PFSK-1 (cell line): Measurements from ENCODE around the gene STARD5.

ENCODE experiments used
- FOXP2 ChIP-seq: optimal IDR thresholded peaks from 2 replicates; pipeline ENCODE3; 2011; ENCODE audit warnings: borderline replicate concordance, control low read depth, inconsistent platforms; ENCODE audit not compliant: insufficient read depth; ENCODE audit errors: extremely low read length, extremely low read depth
- POLR2AphosphoS5 ChIP-seq: IDR thresholded peaks from 2 replicates; pipeline ENCODE4 v1.6.1; 2012; ENCODE audit warnings: low read depth, mild to moderate bottlenecking, control low read depth, low read length, moderate library complexity
- SIN3A ChIP-seq: IDR thresholded peaks from 2 replicates; pipeline ENCODE4 v1.6.1; 2012; ENCODE audit warnings: mild to moderate bottlenecking, low read length, moderate library complexity, borderline replicate concordance; ENCODE audit not compliant: insufficient read depth
- TAF1 ChIP-seq: IDR thresholded peaks from 2 replicates; pipeline ENCODE4 v1.6.1; 2012; ENCODE audit warnings: low read length, control low read depth, borderline replicate concordance; ENCODE audit not compliant: insufficient read depth
- TF ChIP-seq, protein P1 (sequence below), 2 experiments: IDR thresholded peaks; 2 replicates each; pipeline versions ENCODE4 v1.6.1 to v1.8.0; 2011 to 2012; ENCODE audit warnings: low read depth in 2 of 2, low read length in 2 of 2, control low read depth in 1 of 2, inconsistent platforms in 1 of 2, mild to moderate bottlenecking in 1 of 2, moderate library complexity in 1 of 2; ENCODE audit not compliant: insufficient read depth in 1 of 2

STARD5 gene

DNA sequence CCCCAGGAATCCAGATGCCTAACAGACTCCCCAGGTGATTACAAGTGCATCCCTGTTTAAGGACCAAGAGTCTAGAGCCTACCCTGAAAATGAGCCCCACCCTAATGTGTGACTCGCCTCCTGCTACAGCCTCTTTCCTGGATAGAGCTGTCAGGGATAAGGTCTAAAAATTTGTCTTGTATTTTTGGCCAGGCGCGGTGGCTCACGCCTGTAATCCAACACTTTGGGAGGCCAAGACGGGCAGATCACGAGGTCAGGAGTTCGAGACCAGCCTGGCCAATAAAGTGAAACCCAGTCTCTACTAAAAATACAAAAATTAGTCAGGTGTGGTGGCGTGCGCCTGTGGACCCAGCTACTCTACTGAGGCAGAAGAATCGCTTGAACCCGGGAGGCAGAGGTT, 38.8 kb upstream of the STARD5 start:
- TF ChIP-seq, protein P1, sequence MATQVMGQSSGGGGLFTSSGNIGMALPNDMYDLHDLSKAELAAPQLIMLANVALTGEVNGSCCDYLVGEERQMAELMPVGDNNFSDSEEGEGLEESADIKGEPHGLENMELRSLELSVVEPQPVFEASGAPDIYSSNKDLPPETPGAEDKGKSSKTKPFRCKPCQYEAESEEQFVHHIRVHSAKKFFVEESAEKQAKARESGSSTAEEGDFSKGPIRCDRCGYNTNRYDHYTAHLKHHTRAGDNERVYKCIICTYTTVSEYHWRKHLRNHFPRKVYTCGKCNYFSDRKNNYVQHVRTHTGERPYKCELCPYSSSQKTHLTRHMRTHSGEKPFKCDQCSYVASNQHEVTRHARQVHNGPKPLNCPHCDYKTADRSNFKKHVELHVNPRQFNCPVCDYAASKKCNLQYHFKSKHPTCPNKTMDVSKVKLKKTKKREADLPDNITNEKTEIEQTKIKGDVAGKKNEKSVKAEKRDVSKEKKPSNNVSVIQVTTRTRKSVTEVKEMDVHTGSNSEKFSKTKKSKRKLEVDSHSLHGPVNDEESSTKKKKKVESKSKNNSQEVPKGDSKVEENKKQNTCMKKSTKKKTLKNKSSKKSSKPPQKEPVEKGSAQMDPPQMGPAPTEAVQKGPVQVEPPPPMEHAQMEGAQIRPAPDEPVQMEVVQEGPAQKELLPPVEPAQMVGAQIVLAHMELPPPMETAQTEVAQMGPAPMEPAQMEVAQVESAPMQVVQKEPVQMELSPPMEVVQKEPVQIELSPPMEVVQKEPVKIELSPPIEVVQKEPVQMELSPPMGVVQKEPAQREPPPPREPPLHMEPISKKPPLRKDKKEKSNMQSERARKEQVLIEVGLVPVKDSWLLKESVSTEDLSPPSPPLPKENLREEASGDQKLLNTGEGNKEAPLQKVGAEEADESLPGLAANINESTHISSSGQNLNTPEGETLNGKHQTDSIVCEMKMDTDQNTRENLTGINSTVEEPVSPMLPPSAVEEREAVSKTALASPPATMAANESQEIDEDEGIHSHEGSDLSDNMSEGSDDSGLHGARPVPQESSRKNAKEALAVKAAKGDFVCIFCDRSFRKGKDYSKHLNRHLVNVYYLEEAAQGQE (IDR thresholded peaks at IDR 0.05; ENCODE audit: insufficient read depth in 1 of 2, low read depth in 2 of 2, low read length in 2 of 2), result no peak
- TF ChIP-seq SIN3A (no peak), TAF1 (no peak), FOXP2 (no peak), POLR2AphosphoS5 (no peak)

DNA sequence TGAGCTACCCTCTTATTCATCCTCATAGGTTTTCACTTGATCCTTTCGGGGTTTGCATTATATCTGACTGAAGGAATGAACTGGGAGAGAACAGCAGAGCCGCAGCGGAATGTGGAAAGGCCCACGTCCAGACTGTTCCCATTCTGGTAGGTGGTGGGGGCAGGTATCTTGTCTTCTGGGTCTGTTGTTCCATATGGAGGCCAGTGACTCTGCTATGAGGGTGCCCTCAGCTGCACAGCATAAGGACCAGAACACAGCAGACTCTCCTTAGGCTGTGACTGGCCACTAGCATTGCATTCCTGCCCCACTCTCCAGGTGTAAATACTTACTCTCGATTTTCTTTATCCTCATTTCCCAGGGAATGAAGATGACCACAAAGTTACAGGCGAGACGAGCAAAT, 38.0 kb upstream of the STARD5 start:
- TF ChIP-seq SIN3A (no peak), FOXP2 (no peak), TAF1 (no peak), POLR2AphosphoS5 (no peak)
- TF ChIP-seq, protein P1 (IDR thresholded peaks at IDR 0.05; ENCODE audit: insufficient read depth in 1 of 2, low read depth in 2 of 2, low read length in 2 of 2), result no peak

DNA sequence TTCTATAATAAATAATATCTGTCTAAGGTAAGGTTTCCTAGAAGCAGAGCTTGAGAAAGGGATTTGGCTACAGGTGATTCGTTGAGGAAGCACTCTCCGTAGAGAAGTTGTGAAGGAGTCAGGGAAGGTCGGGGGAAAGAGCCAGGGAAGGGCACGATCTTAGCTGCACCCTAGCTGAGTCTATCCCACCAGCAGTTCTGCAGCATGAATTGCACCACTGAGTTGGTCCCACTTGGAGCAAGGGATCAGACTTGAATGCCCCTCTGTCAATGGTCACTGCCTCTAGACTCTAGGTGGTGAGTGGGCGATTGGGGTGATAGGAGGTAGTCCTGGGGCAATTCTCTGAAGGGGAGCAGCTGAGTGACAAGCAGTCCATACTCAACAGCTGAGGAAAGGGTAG, 36.5 kb upstream of the STARD5 start:
- TF ChIP-seq TAF1 (no peak), FOXP2 (no peak), POLR2AphosphoS5 (no peak)
- TF ChIP-seq, protein P1 (IDR thresholded peaks at IDR 0.05; ENCODE audit: insufficient read depth in 1 of 2, low read depth in 2 of 2, low read length in 2 of 2), result no peak

DNA sequence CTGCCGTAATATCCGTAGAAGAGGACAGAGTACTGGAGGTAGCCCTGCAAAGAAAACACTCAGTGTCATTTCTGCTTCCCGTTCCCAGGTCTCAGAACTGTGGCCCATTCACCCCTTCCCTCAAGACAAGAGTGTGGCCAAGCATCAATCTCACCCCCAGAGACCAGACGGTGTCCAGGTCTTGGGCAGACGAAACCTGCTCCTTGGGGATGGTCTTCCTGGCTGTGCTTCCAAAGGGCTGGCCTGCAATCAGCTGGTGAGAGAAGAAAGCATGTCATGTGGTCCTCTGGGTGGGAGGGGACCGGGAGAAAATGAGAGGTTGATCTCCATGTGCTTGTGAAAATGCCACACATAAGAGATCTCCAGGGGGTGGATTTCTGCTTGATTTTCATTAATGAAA, 34.3 kb upstream of the STARD5 start:
- TF ChIP-seq FOXP2 (no peak), SIN3A (no peak), POLR2AphosphoS5 (no peak), TAF1 (no peak)
- TF ChIP-seq, protein P1 (IDR thresholded peaks at IDR 0.05; ENCODE audit: insufficient read depth in 1 of 2, low read depth in 2 of 2, low read length in 2 of 2), result no peak

DNA sequence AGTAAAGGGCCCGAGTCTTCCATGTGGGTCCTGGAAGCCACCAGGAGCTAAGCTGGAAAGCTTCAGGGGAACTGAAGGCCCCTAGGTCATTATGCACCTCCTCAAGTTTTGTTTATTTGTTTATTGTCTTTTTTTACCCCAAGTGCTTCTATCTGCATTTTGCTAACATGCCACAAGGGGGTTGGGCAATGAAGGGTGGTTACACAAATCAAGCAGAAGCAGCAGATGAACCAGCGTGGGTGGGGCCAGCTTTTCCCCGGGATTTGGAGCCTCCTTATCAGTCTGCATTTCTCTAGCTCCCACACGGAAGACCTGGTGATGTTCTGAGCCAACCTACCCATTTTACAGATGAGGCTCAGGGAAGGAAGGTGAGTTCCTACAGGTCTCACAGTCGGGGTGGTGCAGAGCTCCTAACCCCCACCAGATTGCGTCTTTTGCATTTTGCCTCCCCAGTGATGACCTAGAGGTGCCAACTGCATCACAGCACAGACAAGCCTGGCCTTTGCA, 33.3 kb upstream of the STARD5 start:
- TF ChIP-seq TAF1 (no peak), FOXP2 (no peak)
